Stimulated activated CD4-positive, alpha-beta T cell treated with anti-CD3 and anti-CD28 coated beads, TNF-alpha, amount 100 ng/mL, for 48 hours (primary cell): ENCODE data around the gene TBC1D4.

Source experiments
- DNase-seq, 3 donors: peaks; one replicate each; pipeline ENCODE4 v3.0.0-alpha.2; 2020; ENCODE audit warnings: low read depth in 3 of 3

The TBC1D4 gene

DNA sequence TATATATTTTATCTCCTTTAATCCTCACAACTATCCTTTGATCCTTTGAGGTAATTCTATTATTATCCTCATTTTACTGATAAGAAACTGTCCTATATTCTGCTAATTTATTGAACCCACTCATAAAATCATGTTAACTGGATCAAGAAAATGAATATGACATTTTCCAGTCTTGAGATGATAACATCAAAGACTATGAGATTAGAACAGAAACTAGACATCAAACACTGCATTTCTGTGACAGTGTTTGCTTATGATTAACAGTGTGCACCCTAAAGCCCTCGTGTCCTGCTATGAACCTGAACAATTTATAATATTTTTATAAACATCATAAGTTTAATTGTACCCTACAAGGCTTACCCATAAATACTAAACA lies 96.3 kb downstream of the TBC1D4 start:
- DNase-seq, result no peak

DNA sequence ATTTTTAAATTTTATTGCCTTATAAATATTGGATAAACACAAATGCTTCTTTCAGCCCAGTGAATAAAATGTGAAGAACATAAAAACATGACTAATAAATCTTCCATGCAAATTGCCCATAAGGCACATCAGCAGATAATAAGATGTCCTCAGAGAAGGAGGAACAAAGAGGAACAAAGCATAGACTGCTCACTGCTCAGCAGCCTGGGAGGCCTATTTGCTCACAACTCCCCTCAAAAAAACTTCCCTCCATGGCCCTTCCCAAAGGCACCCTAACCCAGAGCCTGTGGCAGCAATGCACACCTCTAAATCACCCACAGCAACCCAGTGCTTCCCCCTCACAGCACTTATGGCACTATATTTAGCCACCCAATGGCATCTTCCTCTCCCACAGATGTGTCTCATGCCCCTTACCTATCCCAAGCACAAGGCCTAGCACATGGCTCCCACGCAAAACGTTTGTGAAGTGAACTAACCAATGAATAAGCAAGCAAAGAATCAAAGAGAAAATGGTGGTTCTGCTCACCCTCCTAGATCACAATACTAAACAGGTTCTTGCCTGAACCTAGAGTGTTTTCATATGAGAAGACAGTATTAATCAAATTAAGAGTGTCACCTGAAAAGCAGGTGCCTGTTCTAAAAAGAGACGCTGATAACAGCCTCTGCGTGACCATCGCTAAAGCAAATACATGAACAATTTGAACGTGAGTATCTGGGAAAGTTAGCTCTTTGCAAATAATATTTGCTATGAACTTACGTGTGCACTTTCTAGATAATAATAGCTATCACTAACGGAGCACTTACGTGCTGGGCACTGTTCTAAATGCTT lies 96.9 kb downstream of the TBC1D4 start:
- DNase-seq, result no peak

- DNase-seq, result no peak
These were observed 98.8 kb downstream of the TBC1D4 start for GRCh38 chr13:75383064-75383715.

- no peak for DNase-seq
These were observed 103.7 kb downstream of the TBC1D4 start for GRCh38 chr13:75378301-75378700.

DNA sequence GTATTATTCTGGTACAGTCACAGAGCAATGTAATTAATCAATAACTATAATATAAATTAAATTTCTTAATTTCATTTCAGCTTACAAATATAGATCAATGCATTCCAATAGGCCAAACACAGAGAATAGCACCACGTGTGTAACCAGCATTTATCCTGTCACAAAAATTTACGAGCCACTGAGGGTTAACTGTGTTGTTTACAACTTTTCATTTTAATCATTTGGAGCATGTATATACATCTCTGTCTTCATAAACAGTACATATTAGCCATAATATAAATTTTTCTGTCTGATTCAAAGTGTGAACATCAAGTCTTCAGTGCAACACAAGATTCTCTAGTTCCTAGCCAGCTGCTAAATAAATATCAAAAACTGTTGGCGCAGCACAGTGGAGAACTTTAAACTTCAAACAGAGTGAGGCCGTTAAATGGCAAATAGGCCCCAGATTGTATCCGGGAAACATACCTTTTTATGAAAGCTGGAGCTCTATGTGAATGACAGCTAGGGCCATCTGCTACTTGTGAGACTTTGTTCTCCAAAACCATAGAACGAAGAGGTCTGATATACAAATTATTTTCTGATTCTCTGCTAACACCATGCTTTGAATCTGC lies 105.1 kb downstream of the TBC1D4 start:
- no peak for DNase-seq

DNA sequence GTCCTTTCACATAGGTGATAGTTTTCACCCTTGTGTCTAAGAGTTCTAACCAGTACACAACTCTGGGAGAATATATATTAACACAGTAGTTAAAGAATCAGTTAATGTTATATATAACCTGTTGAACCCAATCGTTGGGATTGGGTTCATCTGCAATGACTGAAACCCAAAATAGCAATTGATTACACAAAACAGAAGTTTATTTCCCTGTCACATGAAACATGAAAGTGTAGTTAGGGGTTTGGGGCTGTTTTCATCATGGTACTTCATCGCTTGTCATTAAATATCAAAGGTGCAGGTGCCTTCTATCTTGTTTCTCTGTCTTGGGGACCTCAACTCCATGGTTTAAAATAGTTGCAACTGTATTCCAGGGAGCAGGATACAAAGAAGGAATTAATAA lies 106.6 kb downstream of the TBC1D4 start:
- DNase-seq, result no peak

DNA sequence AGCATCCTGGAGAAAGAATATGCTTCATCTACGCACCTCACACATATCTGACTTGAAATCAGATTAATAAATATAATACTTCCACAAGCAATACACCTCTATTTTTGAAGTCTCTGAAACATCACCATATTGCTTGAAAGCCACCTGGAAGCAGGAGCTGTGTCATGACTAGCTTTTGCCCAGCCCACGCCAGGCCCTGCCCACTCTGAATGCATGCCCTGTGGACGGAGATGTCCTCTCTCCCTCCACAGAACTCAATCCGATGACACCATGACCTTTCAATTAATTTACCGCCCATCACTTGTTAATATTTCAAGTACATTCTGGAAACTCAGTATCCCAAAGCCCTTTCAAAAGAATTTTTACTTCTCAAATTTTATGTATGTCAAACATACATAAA lies 108.0 kb downstream of the TBC1D4 start:
- DNase-seq, result no peak

- no peak for DNase-seq
These were observed 108.8 kb downstream of the TBC1D4 start for GRCh38 chr13:75372923-75373841.

- no peak for DNase-seq
These were observed 109.5 kb downstream of the TBC1D4 start for GRCh38 chr13:75372517-75372916.

DNA sequence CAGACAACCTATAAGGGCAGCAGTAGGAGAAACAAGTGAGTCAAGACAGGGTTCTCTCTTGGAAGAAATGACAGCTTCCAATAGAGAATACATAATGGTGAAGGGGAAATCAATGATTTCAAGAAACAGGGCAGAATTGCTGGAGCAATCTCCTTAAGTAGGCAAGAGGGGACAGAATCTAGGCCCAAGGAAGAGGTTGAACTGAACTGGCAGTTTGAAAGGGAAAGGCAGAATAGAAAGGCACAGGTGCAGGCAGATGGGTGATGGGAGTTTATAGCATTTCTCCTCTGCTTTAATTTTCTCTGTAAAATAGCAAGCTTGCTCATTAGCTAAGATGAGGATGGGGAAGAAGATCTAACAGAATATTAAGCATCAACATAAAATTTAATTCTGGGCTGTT lies 110.8 kb downstream of the TBC1D4 start:
- no peak for DNase-seq

DNA sequence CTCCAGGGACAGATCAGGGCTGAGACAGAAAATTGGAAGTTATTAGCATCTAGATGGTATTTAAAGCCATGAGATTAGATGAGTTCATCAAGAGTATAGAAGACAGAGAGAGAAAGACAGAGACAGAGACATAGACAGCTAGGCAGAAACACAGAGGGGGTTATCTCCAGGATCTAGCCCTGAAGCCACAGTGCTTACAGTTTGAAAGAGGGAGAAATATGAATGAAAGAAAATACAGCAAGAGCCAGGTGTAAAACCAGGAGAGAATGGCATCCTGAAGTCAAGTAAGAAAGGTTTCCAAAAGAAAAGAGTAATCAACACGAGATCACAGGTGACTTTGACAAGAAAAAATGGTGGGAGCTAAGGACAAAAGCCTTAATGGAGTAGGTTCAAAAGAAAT lies 111.2 kb downstream of the TBC1D4 start:
- DNase-seq, result no peak

DNA sequence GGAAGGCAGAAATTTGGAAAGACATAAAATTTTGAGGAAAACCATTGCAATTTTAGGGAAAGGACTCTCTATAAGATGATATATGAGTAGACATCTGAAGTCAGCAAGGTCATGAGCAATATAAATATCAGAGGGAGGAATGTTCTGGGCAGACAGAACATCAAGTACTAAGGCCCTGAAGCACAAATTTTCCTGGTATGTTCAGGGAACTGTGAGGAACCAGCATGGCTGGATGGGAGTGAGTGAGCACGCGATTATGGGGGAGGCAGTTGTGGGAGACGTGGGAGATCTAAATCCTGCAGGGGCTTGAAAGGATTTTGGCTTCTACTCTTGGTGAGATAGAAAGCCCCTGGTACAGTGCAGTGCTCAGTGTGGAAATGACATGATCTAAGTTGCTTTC lies 112.0 kb downstream of the TBC1D4 start:
- DNase-seq, result no peak

DNA sequence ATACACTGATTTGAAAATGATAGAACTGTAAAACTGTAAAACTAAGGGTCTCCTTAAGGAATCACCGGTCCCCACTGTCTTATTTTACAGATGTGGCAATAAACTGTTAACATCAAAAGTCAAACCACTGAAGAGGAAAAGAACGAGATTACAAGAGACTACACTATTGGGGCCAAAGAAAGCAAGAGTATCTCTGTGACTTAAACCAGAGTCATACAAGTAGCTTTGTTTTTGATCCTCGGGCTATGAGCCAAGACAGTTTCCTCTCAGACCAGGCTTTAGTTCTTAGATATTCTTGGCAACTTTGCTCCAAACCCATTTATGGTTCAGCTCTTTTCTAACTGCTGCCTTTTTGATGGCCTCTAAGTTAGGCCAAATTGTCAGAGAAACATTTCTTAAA lies 113.8 kb downstream of the TBC1D4 start:
- DNase-seq, result no peak

- no peak for DNase-seq
These were observed 115.3 kb downstream of the TBC1D4 start for GRCh38 chr13:75366380-75367280.

GRCh38 chr13:75365724-75366173 lies 116.2 kb downstream of the TBC1D4 start:
- DNase-seq, result peak in 1 of 3 donors; percentile 3

DNA sequence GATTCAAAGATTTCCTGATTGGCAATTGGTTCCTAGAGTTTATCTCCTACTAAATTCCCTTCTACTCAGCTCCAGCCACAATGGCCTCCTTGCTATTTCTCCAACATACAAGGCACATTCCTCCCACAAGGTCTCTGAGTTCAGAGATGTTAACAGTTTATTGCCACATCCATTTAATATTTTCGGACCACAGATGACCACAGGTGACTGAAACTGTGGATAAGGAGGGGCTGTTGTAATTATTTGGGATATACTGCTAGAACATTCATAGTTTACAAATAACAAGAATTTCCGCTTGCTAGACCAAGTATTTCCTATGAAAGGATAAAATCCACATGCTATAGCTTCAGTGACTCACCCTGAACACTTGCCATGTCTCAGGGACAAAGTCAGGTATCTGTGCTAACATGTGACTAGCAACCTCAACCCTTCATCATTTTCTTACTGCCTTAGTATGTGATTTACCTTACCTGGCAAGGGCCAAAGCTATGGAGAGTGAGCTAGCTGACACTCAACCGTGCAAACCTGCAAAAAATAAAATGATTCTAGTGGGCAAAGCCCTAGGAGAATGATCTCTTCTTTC lies 117.7 kb downstream of the TBC1D4 start:
- no peak for DNase-seq

GRCh38 chr13:75363371-75363770 lies 118.6 kb downstream of the TBC1D4 start:
- no peak for DNase-seq

DNA sequence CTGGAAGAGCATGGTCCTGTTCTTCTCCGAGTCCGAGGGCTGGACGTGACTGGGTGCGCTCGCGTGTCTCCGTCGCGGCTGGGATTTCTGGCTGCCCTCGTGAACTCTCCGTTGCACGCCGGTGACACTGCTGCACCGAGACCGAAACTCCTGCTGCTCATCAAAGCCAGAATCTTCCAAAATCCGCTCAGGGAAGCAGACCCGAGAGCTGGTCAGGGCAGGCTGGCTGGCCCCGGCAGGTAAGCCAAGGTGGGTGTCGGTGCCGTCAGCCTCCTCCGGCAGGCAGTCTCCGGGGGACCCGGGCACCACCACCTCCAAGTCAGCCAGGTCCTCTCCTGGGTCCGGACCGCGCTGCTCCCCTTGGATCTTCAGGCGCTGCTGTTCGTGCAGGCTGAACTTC lies 119.9 kb downstream of the TBC1D4 start:
- DNase-seq, result no peak

- no peak for DNase-seq
These were observed 121.8 kb downstream of the TBC1D4 start for GRCh38 chr13:75360170-75360569.

DNA sequence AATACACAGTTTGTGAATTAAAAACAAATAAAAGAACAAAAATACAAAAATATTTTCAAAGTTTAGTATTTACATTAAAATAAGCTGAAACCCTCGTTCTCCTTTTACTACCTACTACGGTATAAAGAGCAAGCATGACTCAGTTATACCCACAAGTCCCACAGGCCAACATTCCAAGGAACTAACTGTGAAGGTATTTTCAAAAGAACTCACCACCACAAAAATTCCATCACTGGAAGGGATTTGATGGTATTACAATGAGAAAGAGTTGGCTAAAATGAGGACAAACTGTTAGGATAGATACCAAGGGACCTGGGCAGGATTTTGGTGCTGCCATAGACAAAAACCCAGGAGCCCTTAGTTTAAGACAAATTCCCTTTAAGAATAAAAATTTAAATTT lies 122.7 kb downstream of the TBC1D4 start:
- DNase-seq, result no peak
